NB4 (cell line): ENCODE measurements around the gene ARID1B.

Experiments used
- CTCF ChIP-seq: IDR thresholded peaks from one replicate; pipeline ENCODE4 v1.5.1; 2012; ENCODE audit warnings: low read depth, low read length
- POLR2A ChIP-seq: IDR thresholded peaks from 2 replicates; pipeline ENCODE4 v1.6.1; 2011; ENCODE audit warnings: mild to moderate bottlenecking; ENCODE audit not compliant: insufficient read length; ENCODE audit errors: extremely low read depth

- TF ChIP-seq CTCF (no peak), POLR2A (no peak)
Observed at GRCh38 chr6:157213907-157214565, 436.9 kb downstream of the ARID1B start.
